ENCODE results near the gene UBE2M. TPM values are rescaled to one million over a fixed set of nuclear protein-coding genes. Genes with fewer than 3 reads are reported as not detected.
A peak's percentile ranks its signal among the peaks of the same experiment; 100 is the strongest.

UBE2M gene
- total RNA-seq, 5 donors from 2014 or later (not counting 1 experiment from before 2014, with no cell fraction given): 35.6 to 53.5 (median 48.6) TPM

- ChIA-PET CTCF (interaction anchor here (0.6 to 2.7 kb wide), 11 partner anchors 19 to 232 kb away, joined by 3 to 13 read pairs (median 4); partner anchors contain the start of genes CHMP2A (in 1 of the 2), TRIM28 (in 1 of the 2) and ZNF497 (in 1 of the 2)), POLR2A (interaction anchor here in 1 of 2 donors (1.2 kb wide), 1 partner anchor 24 kb away, joined by 3 read pairs; the partner anchor contains the start of gene TRIM28)
- Histone ChIP-seq H3K27ac (ENCODE audit: low read length) (peak within 1 kb of the TSS; percentile 92), H3K4me3 (ENCODE audit: control insufficient read depth in 1 of 2, extremely low read depth in 1 of 2, low read length in 1 of 2) (peak within 1 kb of the TSS; percentile 82 to 88), H3K27me3 (replicated peaks in 1 of 2; ENCODE audit: control insufficient read depth in 2 of 2, extremely low read depth in 1 of 2, insufficient read depth in 2 of 2, low read length in 1 of 2) (no peaks in the 10 kb centered on the region), H3K36me3 (ENCODE audit: control insufficient read depth in 2 of 2, extremely low read depth in 1 of 2, insufficient read depth in 1 of 2, low read length in 1 of 2) (peaks cover 0 to 16% of the 10 kb centered on the region in 2 donors), H3K4me1 (ENCODE audit: control insufficient read depth in 1 of 2, extremely low read depth in 1 of 2, insufficient read depth in 2 of 2, low read length in 2 of 2) (peaks cover 12 to 45% of the 10 kb centered on the region in 2 experiments), H3K9me3 (no peaks in the 10 kb centered on the region)
- peaks cover 0 to 4% (median 0%) of the 10 kb centered on the region in 3 donors for H3K9me3 Mint-ChIP-seq
- WGBS (ENCODE audit: insufficient coverage): under 1% methylated on average over 77 of the region's 87 CpGs
- no peaks in the 10 kb centered on the region for H3K27me3 Mint-ChIP-seq
- H3K4me1 Mint-ChIP-seq: peaks cover 35 to 48% (median 43%) of the 10 kb centered on the region in 3 donors
- peaks cover 8% of the 10 kb centered on the region for H3K36me3 Mint-ChIP-seq
- peak; percentile 70 to 93 (median 80) for DNase-seq
- peak within 1 kb of the TSS; percentile 93 to 94 (median 94) for H3K4me3 Mint-ChIP-seq
- ATAC-seq (replicated peaks in 1 of 4): peak; percentile 83 to 86 (median 85)
- H3K27ac Mint-ChIP-seq: peak within 1 kb of the TSS; percentile 97 to 98
Measured at GRCh38 chr19:58519355-58520256, 38.8 kb downstream of the UBE2M start, which contains the start of gene ZBTB45. TSS of gene ZBTB45 (minus strand) at chr19:58519810. CDS start at chr19:58517673, 2,137 bp downstream.

GRCh38 chr19:58519087-58519354 is 39.4 kb downstream of the UBE2M start:
- ChIA-PET CTCF (interaction anchor here in 1 of 2 donors (1.0 to 1.4 kb wide), 2 partner anchors 20 to 61 kb away, joined by 4 read pairs; no protein-coding TSS in a partner anchor), POLR2A (no interaction called here)
- Histone ChIP-seq H3K4me1 (ENCODE audit: control insufficient read depth in 1 of 2, extremely low read depth in 1 of 2, insufficient read depth in 2 of 2, low read length in 2 of 2) (peaks cover 15 to 51% of the 10 kb centered on the region in 2 experiments), H3K9me3 (no peaks in the 10 kb centered on the region), H3K27me3 (replicated peaks in 1 of 2; ENCODE audit: control insufficient read depth in 2 of 2, extremely low read depth in 1 of 2, insufficient read depth in 2 of 2, low read length in 1 of 2) (no peaks in the 10 kb centered on the region), H3K36me3 (ENCODE audit: control insufficient read depth in 2 of 2, extremely low read depth in 1 of 2, insufficient read depth in 1 of 2, low read length in 1 of 2) (peaks cover 0 to 16% of the 10 kb centered on the region in 2 donors), H3K4me3 (ENCODE audit: control insufficient read depth in 1 of 2, extremely low read depth in 1 of 2, low read length in 1 of 2) (peak overlapping the region; percentile 82 to 88), H3K27ac (ENCODE audit: low read length) (peak overlapping the region; percentile 92)
- Mint-ChIP-seq H3K4me3 (peak overlapping the region; percentile 93 to 94 (median 94)), H3K9me3 (peaks cover 0 to 4% (median 0%) of the 10 kb centered on the region in 3 donors), H3K27me3 (no peaks in the 10 kb centered on the region), H3K36me3 (peaks cover 8% of the 10 kb centered on the region), H3K27ac (peak overlapping the region; percentile 97 to 98), H3K4me1 (peaks cover 39 to 53% (median 49%) of the 10 kb centered on the region in 3 donors)
- DNase-seq: peak in 28 of 35 experiments; percentile 21 to 68 (median 35)
- WGBS (ENCODE audit: insufficient coverage): 0% methylated on average over 14 of the region's 14 CpGs
- peak; percentile 8 to 22 (median 16) for ATAC-seq (replicated peaks in 1 of 4)

GRCh38 chr19:58518256-58519086 is 39.9 kb downstream of the UBE2M start:
- peaks cover 16 to 55% of the 10 kb centered on the region in 2 experiments for H3K4me1 ChIP-seq (ENCODE audit: control insufficient read depth in 1 of 2, extremely low read depth in 1 of 2, insufficient read depth in 2 of 2, low read length in 2 of 2)
- H3K9me3 Mint-ChIP-seq: peaks cover 0 to 4% (median 0%) of the 10 kb centered on the region in 3 donors
- 10% methylated on average over 14 of the region's 22 CpGs for whole genome bisulfite sequencing (ENCODE audit: insufficient coverage)
- H3K36me3 ChIP-seq (ENCODE audit: control insufficient read depth in 2 of 2, extremely low read depth in 1 of 2, insufficient read depth in 1 of 2, low read length in 1 of 2): peaks cover 0 to 16% of the 10 kb centered on the region in 2 donors
- peaks cover 40 to 56% (median 51%) of the 10 kb centered on the region in 3 donors for H3K4me1 Mint-ChIP-seq
- H3K27ac ChIP-seq (ENCODE audit: low read length): peak overlapping the region; percentile 92
- ChIA-PET POLR2A (no interaction called here), CTCF (interaction anchor here in 1 of 2 donors (1.0 to 1.4 kb wide), 2 partner anchors 19 to 62 kb away, joined by 4 read pairs; no protein-coding TSS in a partner anchor)
- H3K9me3 ChIP-seq: no peaks in the 10 kb centered on the region
- H3K27ac Mint-ChIP-seq: peak overlapping the region; percentile 97 to 98
- DNase-seq (no peak), ATAC-seq (replicated peaks in 1 of 4) (no peak)
- H3K36me3 Mint-ChIP-seq: peaks cover 8% of the 10 kb centered on the region
- no peaks in the 10 kb centered on the region for H3K27me3 ChIP-seq (replicated peaks in 1 of 2; ENCODE audit: control insufficient read depth in 2 of 2, extremely low read depth in 1 of 2, insufficient read depth in 2 of 2, low read length in 1 of 2)
- no peaks in the 10 kb centered on the region for H3K27me3 Mint-ChIP-seq
- H3K4me3 Mint-ChIP-seq: peak overlapping the region; percentile 93 to 94 (median 94)
- H3K4me3 ChIP-seq (ENCODE audit: control insufficient read depth in 1 of 2, extremely low read depth in 1 of 2, low read length in 1 of 2): peak overlapping the region; percentile 82 to 88

DNA sequence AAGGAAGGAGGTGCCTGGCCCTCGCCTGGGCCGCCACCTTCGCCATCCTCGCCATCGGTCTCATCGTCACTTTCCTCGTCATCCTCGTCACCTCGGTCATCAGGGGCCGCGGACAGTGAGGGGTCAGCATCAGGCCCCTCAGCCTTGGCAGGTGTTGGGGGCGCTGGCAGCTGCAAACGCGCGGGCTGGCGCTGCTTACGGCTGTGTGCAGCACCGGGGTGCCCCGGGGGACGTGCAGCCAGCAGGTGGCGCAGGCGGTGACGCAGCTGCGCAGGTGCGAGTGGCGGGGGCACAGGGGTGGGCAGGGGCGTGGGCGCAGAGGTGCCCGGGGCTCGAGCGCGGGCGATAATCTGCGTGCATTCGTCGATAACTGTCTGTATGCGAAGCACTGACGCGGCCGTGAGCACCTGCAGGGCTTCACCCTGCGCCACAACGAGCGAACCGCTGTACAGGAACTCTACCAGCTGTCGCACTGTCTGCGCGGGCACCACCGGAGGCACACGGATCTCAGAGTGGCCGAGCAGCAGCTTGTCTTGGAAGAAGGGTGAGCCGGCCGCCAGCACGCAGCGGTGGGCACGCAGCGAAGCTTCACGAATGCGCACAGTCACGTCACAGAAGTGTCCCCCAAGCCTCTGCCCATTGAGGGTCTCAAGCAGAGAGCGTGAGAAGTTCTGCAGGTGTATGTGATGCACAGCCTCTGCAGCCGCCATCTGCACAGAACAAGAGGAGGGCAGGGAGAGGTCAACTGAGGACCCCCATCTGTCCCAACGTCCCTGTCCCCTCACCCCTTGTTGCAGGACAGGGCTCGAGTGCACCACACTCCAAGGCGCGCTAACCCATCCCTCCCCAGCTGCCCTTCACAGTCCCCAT is 41.2 kb downstream of the UBE2M start:
- H3K4me3 ChIP-seq (ENCODE audit: control insufficient read depth in 1 of 2, extremely low read depth in 1 of 2, low read length in 1 of 2): no peak overlapping the region
- H3K27ac Mint-ChIP-seq: no peak overlapping the region
- peaks cover 0 to 16% of the 10 kb centered on the region in 2 donors for H3K36me3 ChIP-seq (ENCODE audit: control insufficient read depth in 2 of 2, extremely low read depth in 1 of 2, insufficient read depth in 1 of 2, low read length in 1 of 2)
- peaks cover 17 to 59% of the 10 kb centered on the region in 2 experiments for H3K4me1 ChIP-seq (ENCODE audit: control insufficient read depth in 1 of 2, extremely low read depth in 1 of 2, insufficient read depth in 2 of 2, low read length in 2 of 2)
- ChIA-PET CTCF (no interaction called here), POLR2A (no interaction called here)
- peaks cover 8% of the 10 kb centered on the region for H3K36me3 Mint-ChIP-seq
- 97% methylated on average over 60 of the region's 65 CpGs for WGBS (ENCODE audit: insufficient coverage)
- H3K9me3 Mint-ChIP-seq: peaks cover 0 to 4% (median 0%) of the 10 kb centered on the region in 3 donors
- peaks cover 40 to 58% (median 51%) of the 10 kb centered on the region in 3 donors for H3K4me1 Mint-ChIP-seq
- H3K27ac ChIP-seq (ENCODE audit: low read length): no peak overlapping the region
- no peak overlapping the region for H3K4me3 Mint-ChIP-seq
- no peaks in the 10 kb centered on the region for H3K27me3 ChIP-seq (replicated peaks in 1 of 2; ENCODE audit: control insufficient read depth in 2 of 2, extremely low read depth in 1 of 2, insufficient read depth in 2 of 2, low read length in 1 of 2)
- no peak for DNase-seq
- no peaks in the 10 kb centered on the region for H3K27me3 Mint-ChIP-seq
- no peak for ATAC-seq (replicated peaks in 1 of 4)
- no peaks in the 10 kb centered on the region for H3K9me3 ChIP-seq

GRCh38 chr19:58516246-58516836 is 42.1 kb downstream of the UBE2M start:
- DNase-seq (no peak), ATAC-seq (replicated peaks in 1 of 4) (no peak)
- Mint-ChIP-seq H3K36me3 (peaks cover 8% of the 10 kb centered on the region), H3K9me3 (peaks cover 0 to 4% (median 0%) of the 10 kb centered on the region in 3 donors), H3K27me3 (no peaks in the 10 kb centered on the region), H3K4me3 (peak overlapping the region in 1 of 3 donors; percentile 28), H3K27ac (no peak overlapping the region), H3K4me1 (peaks cover 40 to 57% (median 51%) of the 10 kb centered on the region in 3 donors)
- WGBS (ENCODE audit: insufficient coverage): 97% methylated on average over 16 of the region's 25 CpGs
- ChIA-PET POLR2A (no interaction called here), CTCF (no interaction called here)
- Histone ChIP-seq H3K27ac (ENCODE audit: low read length) (no peak overlapping the region), H3K4me1 (ENCODE audit: control insufficient read depth in 1 of 2, extremely low read depth in 1 of 2, insufficient read depth in 2 of 2, low read length in 2 of 2) (peaks cover 17 to 59% of the 10 kb centered on the region in 2 experiments), H3K36me3 (ENCODE audit: control insufficient read depth in 2 of 2, extremely low read depth in 1 of 2, insufficient read depth in 1 of 2, low read length in 1 of 2) (peaks cover 0 to 16% of the 10 kb centered on the region in 2 donors), H3K27me3 (replicated peaks in 1 of 2; ENCODE audit: control insufficient read depth in 2 of 2, extremely low read depth in 1 of 2, insufficient read depth in 2 of 2, low read length in 1 of 2) (no peaks in the 10 kb centered on the region), H3K9me3 (no peaks in the 10 kb centered on the region), H3K4me3 (ENCODE audit: control insufficient read depth in 1 of 2, extremely low read depth in 1 of 2, low read length in 1 of 2) (no peak overlapping the region)
